Uterus (tissue), 2 donors: ENCODE data around the gene HOXA9.

Source experiments
- POLR2A ChIP-seq, 2 donors: fragments of 450-650 bp; IDR thresholded peaks; one replicate each; pipeline ENCODE4 v1.6.1; 2016; ENCODE audit warnings: antibody characterized with exemption in 2 of 2, mild to moderate bottlenecking in 1 of 2, moderate library complexity in 1 of 2
- TF ChIP-seq, protein P1 (sequence below), 4 experiments: fragments of 200-600 bp in 2 of 4; fragments of 450-650 bp in 2 of 4; sonication (generic) in 2 of 4; IDR thresholded peaks; one replicate each; pipeline ENCODE4 v1.5.1; 2016 to 2019; ENCODE audit warnings: antibody characterized with exemption in 4 of 4, mild to moderate bottlenecking in 2 of 4, moderate library complexity in 1 of 4

DNA sequence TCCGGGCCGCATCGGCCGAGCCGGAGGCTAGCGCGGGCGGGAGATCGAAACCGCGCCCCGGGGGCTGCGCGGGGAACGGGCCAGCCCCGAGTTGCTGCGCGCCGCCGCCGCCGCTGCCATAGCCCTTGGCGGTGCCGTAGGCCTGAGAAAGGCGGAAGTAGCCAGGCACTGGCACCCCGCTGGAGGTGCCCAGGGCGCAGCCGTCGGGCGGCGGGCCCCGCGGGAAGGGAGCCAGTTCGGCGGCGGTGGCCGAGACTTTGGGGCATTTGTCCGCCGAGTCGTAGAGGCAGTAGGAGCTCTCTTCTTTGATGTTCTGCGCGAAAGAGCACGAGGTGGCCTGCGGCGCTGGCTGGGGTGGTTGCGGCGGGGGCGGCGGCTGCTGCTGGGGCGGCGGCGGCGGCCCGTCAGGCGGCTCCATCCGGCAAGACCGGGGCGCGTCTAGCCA is 8.2 kb upstream of the HOXA9 start:
- TF ChIP-seq POLR2A (IDR thresholded peaks at IDR 0.05), result no peak
- TF ChIP-seq, protein P1, sequence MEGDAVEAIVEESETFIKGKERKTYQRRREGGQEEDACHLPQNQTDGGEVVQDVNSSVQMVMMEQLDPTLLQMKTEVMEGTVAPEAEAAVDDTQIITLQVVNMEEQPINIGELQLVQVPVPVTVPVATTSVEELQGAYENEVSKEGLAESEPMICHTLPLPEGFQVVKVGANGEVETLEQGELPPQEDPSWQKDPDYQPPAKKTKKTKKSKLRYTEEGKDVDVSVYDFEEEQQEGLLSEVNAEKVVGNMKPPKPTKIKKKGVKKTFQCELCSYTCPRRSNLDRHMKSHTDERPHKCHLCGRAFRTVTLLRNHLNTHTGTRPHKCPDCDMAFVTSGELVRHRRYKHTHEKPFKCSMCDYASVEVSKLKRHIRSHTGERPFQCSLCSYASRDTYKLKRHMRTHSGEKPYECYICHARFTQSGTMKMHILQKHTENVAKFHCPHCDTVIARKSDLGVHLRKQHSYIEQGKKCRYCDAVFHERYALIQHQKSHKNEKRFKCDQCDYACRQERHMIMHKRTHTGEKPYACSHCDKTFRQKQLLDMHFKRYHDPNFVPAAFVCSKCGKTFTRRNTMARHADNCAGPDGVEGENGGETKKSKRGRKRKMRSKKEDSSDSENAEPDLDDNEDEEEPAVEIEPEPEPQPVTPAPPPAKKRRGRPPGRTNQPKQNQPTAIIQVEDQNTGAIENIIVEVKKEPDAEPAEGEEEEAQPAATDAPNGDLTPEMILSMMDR (IDR thresholded peaks at IDR 0.05), result no peak
